Measurements from ENCODE around the gene HRH1.

HRH1 gene

GRCh38 chr3:11155341-11156025 lies 1.2 kb downstream of the HRH1 start:
- peak; percentile 26 for DNase-seq (ENCODE audit: low read depth)
- TF ChIP-seq CTCF (conservative IDR thresholded peaks at IDR 0.05; ENCODE audit: low read depth, low read length) = peak; percentile 91
- H3K4me3 ChIP-seq (ENCODE audit: low read length) = peak overlapping the region; percentile 52

GRCh38 chr3:11156026-11156410 lies 1.7 kb downstream of the HRH1 start:
- no peak overlapping the region for H3K4me3 ChIP-seq (ENCODE audit: low read length)
- no peak for TF ChIP-seq CTCF (conservative IDR thresholded peaks at IDR 0.05; ENCODE audit: low read depth, low read length)
- no peak for DNase-seq (ENCODE audit: low read depth)

DNA sequence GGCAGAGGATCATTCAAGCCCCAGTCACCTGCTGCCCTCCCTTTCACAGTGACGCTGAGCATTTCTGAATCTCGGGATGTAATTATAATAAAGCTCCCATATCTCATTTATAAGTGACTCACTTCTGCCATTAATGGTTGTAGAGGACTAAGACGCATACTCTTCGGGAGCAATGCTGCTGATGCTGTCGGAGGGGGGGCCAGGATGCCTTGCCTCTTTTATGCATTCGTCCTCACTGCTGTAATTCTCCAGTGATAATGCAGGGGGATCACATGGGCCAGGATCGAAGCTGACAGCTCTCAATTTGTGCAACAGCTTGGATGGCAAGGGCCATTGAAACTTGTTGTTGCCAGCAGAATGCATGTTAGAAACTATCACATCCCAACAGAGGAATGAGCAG lies 3.1 kb downstream of the HRH1 start:
- no peak for TF ChIP-seq CTCF (conservative IDR thresholded peaks at IDR 0.05; ENCODE audit: low read depth, low read length)
- no peak overlapping the region for H3K4me3 ChIP-seq (ENCODE audit: low read length)
- no peak for DNase-seq (ENCODE audit: low read depth)

DNA sequence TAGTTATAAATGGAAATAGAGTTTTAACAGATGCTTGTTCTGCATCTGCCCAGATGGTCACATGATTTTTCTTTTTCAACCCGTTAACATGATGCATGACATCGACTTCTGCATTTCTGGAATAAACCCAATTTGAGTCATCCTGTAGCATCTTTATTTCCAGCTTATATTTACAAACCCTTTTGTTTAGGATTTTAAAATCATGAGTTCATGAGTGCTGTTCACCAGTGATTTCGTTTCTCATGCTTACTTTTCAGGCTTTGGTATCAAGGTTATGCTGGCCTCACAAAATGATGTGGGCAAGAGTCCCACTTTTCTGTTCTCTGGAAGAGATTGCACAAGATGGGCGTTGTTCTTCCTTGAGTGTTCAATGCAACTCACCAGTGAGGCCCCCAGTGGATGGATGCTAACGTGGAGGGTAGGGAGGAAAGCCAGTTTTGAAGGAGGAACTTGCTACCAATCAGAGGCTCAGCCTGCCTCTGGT lies 5.2 kb downstream of the HRH1 start:
- no peak for DNase-seq (ENCODE audit: low read depth)
- TF ChIP-seq CTCF (conservative IDR thresholded peaks at IDR 0.05; ENCODE audit: low read depth, low read length) = no peak
- no peak overlapping the region for H3K4me3 ChIP-seq (ENCODE audit: low read length)

DNA sequence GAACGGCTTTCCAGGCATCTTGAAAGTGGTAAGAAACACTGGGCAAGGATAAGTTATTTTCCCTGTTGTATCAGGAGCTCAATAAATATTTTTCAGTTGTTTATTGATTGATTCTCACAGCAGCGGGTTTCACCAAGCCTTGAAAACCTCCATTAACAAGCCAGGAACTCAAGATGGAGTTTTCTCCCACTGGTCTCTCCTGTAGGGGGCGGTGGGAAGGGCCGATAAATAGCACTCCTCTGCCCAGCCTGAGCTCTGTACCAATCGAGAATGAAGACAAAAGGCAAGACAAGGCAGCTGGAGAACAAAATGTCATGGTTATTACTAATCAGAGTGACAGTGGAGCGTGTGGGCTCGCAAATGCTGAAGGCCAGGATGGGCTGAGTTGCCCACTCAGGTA lies 7.4 kb downstream of the HRH1 start:
- TF ChIP-seq CTCF (conservative IDR thresholded peaks at IDR 0.05; ENCODE audit: low read depth, low read length) = peak; percentile 18
- no peak for DNase-seq (ENCODE audit: low read depth)

GRCh38 chr3:11162401-11163345 lies 8.4 kb downstream of the HRH1 start:
- no peak overlapping the region for H3K4me3 ChIP-seq (ENCODE audit: low read length)
- no peak for TF ChIP-seq CTCF (conservative IDR thresholded peaks at IDR 0.05; ENCODE audit: low read depth, low read length)
- DNase-seq (ENCODE audit: low read depth) = no peak

More for the DNA sequence above, 7.4 kb downstream of the HRH1 start:
- no peak overlapping the region for H3K4me3 ChIP-seq (ENCODE audit: low read length)
